DND-41 (cell line): ENCODE measurements around the gene ISY1.

Experiments used
- ATAC-seq: fragments of 200-7000 bp; cut with Tn5 transposase; 3 replicates; pipeline ENCODE4 v1.9.1; 2021; ENCODE audit warnings: low read depth; ENCODE audit not compliant: insufficient read depth
- DNase-seq: peaks from one replicate; pipeline ENCODE4 v3.0.0-alpha.2; 2020
- H2AFZ ChIP-seq: 2 replicates; pipeline ENCODE4 v1.6.0; 2012; ENCODE audit warnings: low read depth, low read length
- H3K27ac ChIP-seq: 2 replicates; pipeline ENCODE4 v1.5.1; 2012; ENCODE audit warnings: low read length, inconsistent platforms
- H3K27me3 ChIP-seq: fragments of 200-600 bp; sonication (generic); 2 replicates; pipeline ENCODE4 v1.6.0; 2012; ENCODE audit warnings: low read length, mild to moderate bottlenecking, inconsistent platforms; ENCODE audit not compliant: insufficient read depth, poor library complexity
- H3K36me3 ChIP-seq: 2 replicates; pipeline ENCODE4 v1.5.1; 2012; ENCODE audit warnings: low read length, inconsistent platforms; ENCODE audit not compliant: insufficient read depth
- H3K4me1 ChIP-seq: 2 replicates; pipeline ENCODE4 v1.5.1; 2012; ENCODE audit warnings: mild to moderate bottlenecking, low read length; ENCODE audit not compliant: insufficient read depth
- H3K4me2 ChIP-seq: 2 replicates; pipeline ENCODE4 v1.6.0; 2012; ENCODE audit warnings: mild to moderate bottlenecking, moderate library complexity, low read length, inconsistent platforms; ENCODE audit not compliant: insufficient read depth
- H3K4me3 ChIP-seq, 2 experiments: fragments of 200-600 bp in 1 of 2; shearing (Covaris generic) in 1 of 2; 2 replicates each; pipeline ENCODE4 v1.5.1; 2012 to 2016; ENCODE audit warnings: inconsistent platforms in 2 of 2, low read length in 2 of 2, mild to moderate bottlenecking in 2 of 2, low read depth in 1 of 2, moderate library complexity in 1 of 2
- H3K79me2 ChIP-seq: 2 replicates; pipeline ENCODE4 v1.6.0; 2012; ENCODE audit warnings: low read length, inconsistent platforms; ENCODE audit not compliant: insufficient read depth
- H3K9ac ChIP-seq: 2 replicates; pipeline ENCODE4 v1.6.0; 2012; ENCODE audit warnings: low read depth, mild to moderate bottlenecking, inconsistent platforms, low read length, moderate library complexity
- H3K9me3 ChIP-seq: 2 replicates; pipeline ENCODE4 v1.5.1; 2012; ENCODE audit warnings: low read length, moderate library complexity, mild to moderate bottlenecking, inconsistent platforms; ENCODE audit not compliant: insufficient read depth, severe bottlenecking
- H4K20me1 ChIP-seq: 2 replicates; pipeline ENCODE4 v1.6.0; 2012; ENCODE audit warnings: low read length; ENCODE audit not compliant: insufficient read depth
- CTCF ChIP-seq: IDR thresholded peaks from 2 replicates; pipeline ENCODE4 v1.5.1; 2012; ENCODE audit warnings: borderline replicate concordance, low read length, moderate library complexity, mild to moderate bottlenecking; ENCODE audit not compliant: poor library complexity, severe bottlenecking; ENCODE audit errors: extremely low read depth
- EZH2 ChIP-seq: IDR thresholded peaks from 3 replicates; pipeline ENCODE4 v1.6.1; 2012; ENCODE audit warnings: borderline replicate concordance, low read depth, mild to moderate bottlenecking, moderate library complexity, low read length, inconsistent platforms; ENCODE audit not compliant: severe bottlenecking

ISY1 gene

GRCh38 chr3:129160891-129161859 lies at the start of gene ISY1:
Gene ISY1 (minus strand): TSS chr3:129161063. CDS start chr3:129160975, 88 bp downstream.
- Histone ChIP-seq H2AFZ (peak within 1 kb of the TSS; percentile 81), H3K9ac (peak within 1 kb of the TSS; percentile 64), H3K9me3 (no peaks in the 10 kb centered on the region), H4K20me1 (peaks cover 3% of the 10 kb centered on the region; the same call in 1 of the 2 replicates), H3K27ac (peak within 1 kb of the TSS; percentile 97), H3K4me2 (peak within 1 kb of the TSS; percentile 86), H3K36me3 (peaks cover 29% of the 10 kb centered on the region), H3K27me3 (no peaks in the 10 kb centered on the region), H3K4me1 (peaks cover 36% of the 10 kb centered on the region), H3K79me2 (peaks cover 37% of the 10 kb centered on the region), H3K4me3 (peak within 1 kb of the TSS; percentile 91 to 96)
- ATAC-seq (peak; percentile 77), DNase-seq (peak; percentile 90)
- TF ChIP-seq EZH2 (no peak), CTCF (peak; percentile 79)

- H3K9ac ChIP-seq = no peak overlapping the region
- no peak overlapping the region for H3K4me2 ChIP-seq
- DNase-seq = no peak
- no peak overlapping the region for H2AFZ ChIP-seq
- no peaks in the 10 kb centered on the region for H3K36me3 ChIP-seq
- no peak for TF ChIP-seq EZH2
- no peak for TF ChIP-seq CTCF
- H4K20me1 ChIP-seq = no peaks in the 10 kb centered on the region
- no peaks in the 10 kb centered on the region for H3K9me3 ChIP-seq
- no peaks in the 10 kb centered on the region for H3K27me3 ChIP-seq
- H3K79me2 ChIP-seq = no peaks in the 10 kb centered on the region
- H3K27ac ChIP-seq = no peak overlapping the region
- no peak for ATAC-seq
- H3K4me3 ChIP-seq = no peak overlapping the region
- H3K4me1 ChIP-seq = no peaks in the 10 kb centered on the region
Observed at GRCh38 chr3:129207479-129207878, 46.6 kb upstream of the ISY1 start.

- H3K4me1 ChIP-seq = no peaks in the 10 kb centered on the region
- no peak for DNase-seq
- no peaks in the 10 kb centered on the region for H3K36me3 ChIP-seq
- no peaks in the 10 kb centered on the region for H3K27me3 ChIP-seq
- H3K27ac ChIP-seq = no peak overlapping the region
- TF ChIP-seq EZH2 (no peak), CTCF (no peak)
- no peak overlapping the region for H3K4me3 ChIP-seq
- no peaks in the 10 kb centered on the region for H3K79me2 ChIP-seq
- 0 out of 3 replicates have a peak, but pooled peaks have one; percentile 9 for ATAC-seq
- no peak overlapping the region for H3K9ac ChIP-seq
- no peaks in the 10 kb centered on the region for H4K20me1 ChIP-seq
- H3K9me3 ChIP-seq = no peaks in the 10 kb centered on the region
- H3K4me2 ChIP-seq = no peak overlapping the region
- no peak overlapping the region for H2AFZ ChIP-seq
Observed at GRCh38 chr3:129205109-129205832, 44.4 kb upstream of the ISY1 start.
